ENCODE measurements around the gene EEF1AKMT1. TPM values are rescaled to one million over a fixed set of nuclear protein-coding genes. Genes with fewer than 3 reads are reported as not detected.

EEF1AKMT1 gene
- total RNA-seq, 1 experiment from 2014 or later: 8.9 TPM

DNA sequence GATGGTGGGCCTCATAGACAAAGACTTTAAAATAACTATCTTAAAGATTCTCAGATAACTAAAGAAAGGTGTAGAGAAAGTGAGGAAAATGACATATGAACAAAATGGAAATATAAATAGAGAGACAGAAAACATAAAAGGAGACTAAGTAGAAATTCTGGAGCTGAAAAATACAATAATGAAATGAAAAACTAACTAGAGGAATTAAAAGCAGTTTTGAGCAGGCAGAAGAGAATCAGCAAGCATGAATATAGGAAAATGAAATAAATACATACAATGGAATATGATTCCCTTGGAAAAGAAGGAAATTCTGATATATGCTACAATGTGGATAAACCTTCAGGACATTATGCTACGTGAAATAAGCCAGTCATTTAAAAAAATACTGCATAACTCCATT is 3.9 kb downstream of the EEF1AKMT1 start:
- Histone ChIP-seq H3K9me3 (ENCODE audit: insufficient read depth, low read depth) (peaks cover 6% of the 10 kb centered on the region; the same call in 1 of the 2 replicates), H2AFZ (no peak overlapping the region), H3K4me2 (no peak overlapping the region), H3K79me2 (ENCODE audit: low read depth) (peaks cover 9% of the 10 kb centered on the region), H3K36me3 (ENCODE audit: low read depth) (peaks cover 17% of the 10 kb centered on the region), H3K4me3 (no peak overlapping the region), H3K9me2 (ENCODE audit: insufficient read depth) (no peaks in the 10 kb centered on the region), H4K20me1 (ENCODE audit: insufficient read depth) (no peaks in the 10 kb centered on the region), H3K27ac (no peak overlapping the region), H3K27me3 (ENCODE audit: insufficient read depth, low read depth) (no peaks in the 10 kb centered on the region), H3K4me1 (replicated peaks; ENCODE audit: insufficient read depth) (peaks cover 8% of the 10 kb centered on the region), H3F3A (ENCODE audit: insufficient read depth, low read depth) (peaks cover 8% of the 10 kb centered on the region; the same call in 1 of the 2 replicates)
- intact Hi-C loops (cut with micrococcal nuclease; ENCODE audit: unreplicated experiment): no loop called here
- TF ChIP-seq, protein P1, sequence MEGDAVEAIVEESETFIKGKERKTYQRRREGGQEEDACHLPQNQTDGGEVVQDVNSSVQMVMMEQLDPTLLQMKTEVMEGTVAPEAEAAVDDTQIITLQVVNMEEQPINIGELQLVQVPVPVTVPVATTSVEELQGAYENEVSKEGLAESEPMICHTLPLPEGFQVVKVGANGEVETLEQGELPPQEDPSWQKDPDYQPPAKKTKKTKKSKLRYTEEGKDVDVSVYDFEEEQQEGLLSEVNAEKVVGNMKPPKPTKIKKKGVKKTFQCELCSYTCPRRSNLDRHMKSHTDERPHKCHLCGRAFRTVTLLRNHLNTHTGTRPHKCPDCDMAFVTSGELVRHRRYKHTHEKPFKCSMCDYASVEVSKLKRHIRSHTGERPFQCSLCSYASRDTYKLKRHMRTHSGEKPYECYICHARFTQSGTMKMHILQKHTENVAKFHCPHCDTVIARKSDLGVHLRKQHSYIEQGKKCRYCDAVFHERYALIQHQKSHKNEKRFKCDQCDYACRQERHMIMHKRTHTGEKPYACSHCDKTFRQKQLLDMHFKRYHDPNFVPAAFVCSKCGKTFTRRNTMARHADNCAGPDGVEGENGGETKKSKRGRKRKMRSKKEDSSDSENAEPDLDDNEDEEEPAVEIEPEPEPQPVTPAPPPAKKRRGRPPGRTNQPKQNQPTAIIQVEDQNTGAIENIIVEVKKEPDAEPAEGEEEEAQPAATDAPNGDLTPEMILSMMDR (conservative IDR thresholded peaks at IDR 0.05): no peak
- no peak for TF ChIP-seq EZH2 (IDR thresholded peaks at IDR 0.05; ENCODE audit: low read depth)
- no TSS peak for BruUV-seq (replicated peaks)
- CTCF ChIA-PET: no interaction called here
- POLR2A ChIA-PET (ENCODE audit: unreplicated experiment): no interaction called here
- no peak for DNase-seq

DNA sequence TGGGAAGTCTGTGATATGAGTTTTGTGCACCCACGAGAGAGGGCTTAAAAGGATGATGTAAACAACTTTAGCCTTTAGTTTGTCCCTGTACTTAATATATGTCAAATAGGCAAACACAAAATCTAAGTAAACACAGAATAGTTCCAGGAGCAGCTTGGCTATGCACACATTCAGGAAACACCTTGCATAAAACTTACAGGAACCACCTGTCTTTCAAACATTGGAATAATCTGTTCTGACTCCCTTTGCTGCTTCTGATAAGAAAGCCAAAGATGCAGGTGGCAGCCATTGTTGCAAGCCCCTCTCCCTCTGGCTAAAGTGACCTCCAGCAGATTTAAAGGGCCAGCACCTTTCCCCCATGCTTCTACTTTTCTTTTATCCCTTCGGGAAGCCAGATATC is 4.7 kb downstream of the EEF1AKMT1 start:
- no TSS peak for BruUV-seq (replicated peaks)
- H3K79me2 ChIP-seq (ENCODE audit: low read depth): peaks cover 9% of the 10 kb centered on the region
- H3K27me3 ChIP-seq (ENCODE audit: insufficient read depth, low read depth): no peaks in the 10 kb centered on the region
- DNase-seq: no peak
- POLR2A ChIA-PET (ENCODE audit: unreplicated experiment): no interaction called here
- H3F3A ChIP-seq (ENCODE audit: insufficient read depth, low read depth): 0 out of 2 replicates have a peak, but pooled peaks cover under 1% of the 10 kb centered on the region
- no peak overlapping the region for H3K4me3 ChIP-seq
- peaks cover 17% of the 10 kb centered on the region for H3K36me3 ChIP-seq (ENCODE audit: low read depth)
- peaks cover 6% of the 10 kb centered on the region; the same call in 1 of the 2 replicates for H3K9me3 ChIP-seq (ENCODE audit: insufficient read depth, low read depth)
- intact Hi-C loops (cut with micrococcal nuclease; ENCODE audit: unreplicated experiment): no loop called here
- H4K20me1 ChIP-seq (ENCODE audit: insufficient read depth): no peaks in the 10 kb centered on the region
- H2AFZ ChIP-seq: no peak overlapping the region
- CTCF ChIA-PET: no interaction called here
- H3K27ac ChIP-seq: no peak overlapping the region
- TF ChIP-seq, protein P1 (conservative IDR thresholded peaks at IDR 0.05): no peak
- no peak for TF ChIP-seq EZH2 (IDR thresholded peaks at IDR 0.05; ENCODE audit: low read depth)
- H3K4me1 ChIP-seq (replicated peaks; ENCODE audit: insufficient read depth): peaks cover 8% of the 10 kb centered on the region
- H3K4me2 ChIP-seq: no peak overlapping the region
- no peaks in the 10 kb centered on the region for H3K9me2 ChIP-seq (ENCODE audit: insufficient read depth)

DNA sequence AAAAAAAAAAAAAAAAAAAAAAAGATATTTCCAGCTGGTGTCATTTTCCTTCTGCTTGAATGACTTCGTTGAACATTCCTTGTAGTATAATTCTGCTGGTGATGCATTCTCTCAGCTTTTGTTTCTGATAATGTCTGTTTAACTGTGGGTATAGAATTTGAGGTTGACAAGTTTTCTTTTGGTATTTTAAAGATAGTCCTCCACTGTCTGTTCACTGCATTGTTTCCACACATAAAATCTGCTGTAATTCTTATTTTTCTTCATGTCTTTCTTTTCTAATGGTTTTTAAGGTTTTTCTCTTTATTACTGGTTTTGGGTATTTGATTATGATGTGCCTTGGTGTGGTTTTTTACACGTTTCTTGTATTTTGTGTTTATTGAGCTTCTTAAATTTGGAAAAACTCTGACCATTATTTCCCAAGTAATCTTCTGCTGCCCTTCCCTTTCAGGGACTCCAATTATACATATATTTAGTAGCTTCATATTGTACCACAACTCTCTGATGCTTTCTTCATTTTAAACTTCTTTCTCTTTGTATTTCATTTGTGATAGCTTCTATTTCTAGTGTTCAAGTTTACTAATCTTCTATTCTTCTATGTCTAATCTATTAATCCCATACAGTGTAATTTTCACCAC is 6.3 kb downstream of the EEF1AKMT1 start:
- Histone ChIP-seq H3K79me2 (ENCODE audit: low read depth) (peaks cover 3% of the 10 kb centered on the region), H3K9me3 (ENCODE audit: insufficient read depth, low read depth) (peaks cover 6% of the 10 kb centered on the region; the same call in 1 of the 2 replicates), H3K27ac (no peak overlapping the region), H3K36me3 (ENCODE audit: low read depth) (peaks cover 17% of the 10 kb centered on the region), H3K4me1 (replicated peaks; ENCODE audit: insufficient read depth) (peaks cover 4% of the 10 kb centered on the region), H3K27me3 (ENCODE audit: insufficient read depth, low read depth) (no peaks in the 10 kb centered on the region), H4K20me1 (ENCODE audit: insufficient read depth) (no peaks in the 10 kb centered on the region), H3K4me2 (no peak overlapping the region), H3F3A (ENCODE audit: insufficient read depth, low read depth) (no peaks in the 10 kb centered on the region), H3K4me3 (no peak overlapping the region), H2AFZ (no peak overlapping the region), H3K9me2 (ENCODE audit: insufficient read depth) (no peaks in the 10 kb centered on the region)
- ChIA-PET CTCF (no interaction called here), POLR2A (ENCODE audit: unreplicated experiment) (no interaction called here)
- no peak for TF ChIP-seq EZH2 (IDR thresholded peaks at IDR 0.05; ENCODE audit: low read depth)
- TF ChIP-seq, protein P1 (conservative IDR thresholded peaks at IDR 0.05): no peak
- BruUV-seq (replicated peaks): no TSS peak
- DNase-seq: no peak
- intact Hi-C loops (cut with micrococcal nuclease; ENCODE audit: unreplicated experiment): no loop called here
